ENCODE data around the gene METTL6. TPM values are rescaled to one million over a fixed set of nuclear protein-coding genes. Genes with fewer than 3 reads are reported as not detected.
A peak's percentile ranks its signal among the peaks of the same experiment; 100 is the strongest.
"Not testable (repeated sequence)": the region's sequence is repeated elsewhere in the genome, so short reads cannot be mapped to it uniquely, and the experiment has no call there.

The METTL6 gene
- total RNA-seq, 1 experiment from 2014 or later: 11.2 TPM

DNA sequence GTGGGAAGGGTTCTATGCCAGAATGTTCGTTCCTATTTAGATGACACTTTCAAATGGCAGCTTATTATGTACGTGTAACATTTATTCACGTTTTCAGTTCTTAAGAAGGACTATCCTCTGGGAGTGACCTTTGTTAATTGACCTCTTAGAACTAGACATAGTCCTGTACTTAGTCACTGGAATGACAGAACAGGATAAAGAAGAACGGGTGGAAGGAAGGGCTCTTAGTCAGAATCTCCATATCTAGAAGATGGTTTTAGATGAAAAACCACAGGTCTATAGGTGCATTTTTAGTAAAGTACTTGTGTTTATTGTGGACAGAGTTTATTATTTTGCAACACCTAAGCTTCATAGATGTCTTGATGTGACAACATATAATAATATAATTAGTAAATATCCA, 6.5 kb downstream of the METTL6 start:
- in situ Hi-C loops (cut with HindIII; ENCODE audit: low pct_unique_long_range_greater_than_20kb, low sequenced_read_pairs): no loop called here
- DNase-seq (ENCODE audit: low read depth): no peak

DNA sequence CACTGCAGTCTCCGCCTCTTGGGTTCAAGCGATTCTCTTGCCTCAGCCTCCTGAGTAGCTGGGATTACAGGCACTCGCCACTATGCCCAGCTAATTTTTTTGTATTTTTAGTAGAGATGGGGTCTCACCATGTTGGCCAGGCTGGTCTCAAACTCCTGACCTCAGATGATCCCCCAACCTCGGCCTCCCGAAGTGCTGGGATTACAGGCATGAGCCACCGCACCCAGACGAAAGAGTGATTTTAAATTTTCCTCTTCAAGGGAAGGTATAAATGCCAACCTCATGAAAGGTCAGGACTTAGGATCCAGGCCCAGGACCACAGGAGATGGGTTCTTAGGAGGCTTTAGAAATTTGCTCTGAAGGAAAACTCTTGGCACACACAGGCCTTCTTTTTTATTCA, 16.4 kb downstream of the METTL6 start:
- in situ Hi-C loops (cut with HindIII; ENCODE audit: low pct_unique_long_range_greater_than_20kb, low sequenced_read_pairs); DNase-seq (ENCODE audit: low read depth): not testable (repeated sequence)

DNA sequence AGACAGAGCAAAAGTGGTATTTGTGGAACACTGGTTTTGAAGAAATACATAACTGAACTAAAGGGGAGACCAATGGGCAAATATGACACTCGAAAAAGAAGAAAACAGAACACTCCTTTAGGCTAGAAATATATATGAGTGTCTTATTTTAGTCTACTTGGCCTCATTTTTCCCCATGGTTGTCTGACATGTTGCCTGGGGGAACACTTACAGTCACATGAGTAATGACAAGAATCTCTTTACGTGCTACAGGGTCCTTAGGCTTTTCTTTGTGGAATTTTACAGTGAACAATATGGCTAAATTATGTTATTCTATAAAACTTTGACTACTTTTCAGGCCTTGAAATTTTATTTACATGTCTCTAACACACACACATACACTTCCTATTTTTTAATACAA, 17.6 kb downstream of the METTL6 start:
- in situ Hi-C loops (cut with HindIII; ENCODE audit: low pct_unique_long_range_greater_than_20kb, low sequenced_read_pairs): no loop called here
- DNase-seq (ENCODE audit: low read depth): no peak

DNA sequence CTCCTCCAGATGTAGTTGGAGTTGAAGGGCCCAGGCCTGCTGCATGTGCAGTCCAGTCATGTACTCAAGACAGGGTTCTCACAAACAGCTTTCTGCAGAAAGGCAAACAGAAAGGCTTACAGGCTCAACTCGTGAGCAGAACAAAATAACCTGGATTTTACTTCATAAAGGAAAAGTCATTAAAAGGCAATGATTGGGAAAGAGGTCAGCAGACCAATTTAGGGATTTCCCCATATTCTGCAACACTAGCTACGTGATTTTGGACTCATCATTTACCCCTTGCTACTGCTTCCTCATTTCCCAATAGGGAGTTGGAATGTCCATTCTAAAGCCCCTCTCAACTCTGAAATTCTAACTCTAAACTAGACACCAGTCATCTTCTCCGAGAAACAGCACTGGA, 18.1 kb downstream of the METTL6 start:
- in situ Hi-C loops (cut with HindIII; ENCODE audit: low pct_unique_long_range_greater_than_20kb, low sequenced_read_pairs): no loop called here
- no peak for DNase-seq (ENCODE audit: low read depth)

DNA sequence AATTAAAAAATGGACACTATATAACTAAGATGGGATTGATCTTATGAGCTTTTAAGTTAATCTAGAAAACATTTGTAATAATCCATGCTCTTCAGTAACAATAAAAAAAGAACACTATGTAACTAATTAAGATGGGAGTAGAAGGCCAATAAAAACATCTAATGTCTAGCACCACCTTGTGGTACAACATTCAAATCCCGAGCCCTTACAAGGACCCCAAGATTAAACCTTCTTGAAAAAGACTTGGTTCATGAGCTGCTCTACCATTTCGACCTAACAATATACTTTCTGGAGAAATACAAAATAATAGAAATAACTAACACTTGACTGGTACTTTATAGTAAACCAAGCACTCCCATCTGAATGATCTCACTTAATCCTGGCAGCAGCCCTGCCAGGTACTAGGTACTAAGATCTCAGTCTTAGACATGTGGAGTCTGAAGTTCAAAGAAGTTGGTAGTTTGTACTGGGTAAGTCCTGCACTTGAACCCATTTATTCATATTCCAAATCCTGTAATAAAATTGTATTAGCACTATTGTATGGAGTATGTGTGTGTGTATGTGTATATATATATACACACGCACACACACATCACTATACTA, 21.8 kb downstream of the METTL6 start:
- in situ Hi-C loops (cut with HindIII; ENCODE audit: low pct_unique_long_range_greater_than_20kb, low sequenced_read_pairs): no loop called here
- peak; percentile 30 for DNase-seq (ENCODE audit: low read depth)

DNA sequence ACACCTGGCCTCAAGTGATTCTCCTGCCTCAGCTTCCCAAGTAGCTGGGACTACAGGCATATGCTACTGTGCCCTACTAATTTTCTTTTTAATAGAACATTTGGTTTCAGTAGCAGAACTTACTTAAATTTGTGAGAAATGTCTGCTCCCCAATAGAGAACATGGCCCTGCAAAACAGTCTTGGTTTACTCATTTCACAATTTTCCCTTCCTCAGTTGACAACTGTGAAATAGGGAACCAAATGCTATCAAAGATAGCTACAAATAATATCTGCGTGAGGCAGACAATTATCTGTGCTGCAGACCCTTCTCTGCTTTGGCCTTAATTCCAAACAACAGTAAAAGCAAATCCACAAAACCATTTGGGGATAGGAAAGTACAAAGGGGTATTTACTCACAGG, 22.6 kb downstream of the METTL6 start:
- in situ Hi-C loops (cut with HindIII; ENCODE audit: low pct_unique_long_range_greater_than_20kb, low sequenced_read_pairs): no loop called here
- no peak for DNase-seq (ENCODE audit: low read depth)

DNA sequence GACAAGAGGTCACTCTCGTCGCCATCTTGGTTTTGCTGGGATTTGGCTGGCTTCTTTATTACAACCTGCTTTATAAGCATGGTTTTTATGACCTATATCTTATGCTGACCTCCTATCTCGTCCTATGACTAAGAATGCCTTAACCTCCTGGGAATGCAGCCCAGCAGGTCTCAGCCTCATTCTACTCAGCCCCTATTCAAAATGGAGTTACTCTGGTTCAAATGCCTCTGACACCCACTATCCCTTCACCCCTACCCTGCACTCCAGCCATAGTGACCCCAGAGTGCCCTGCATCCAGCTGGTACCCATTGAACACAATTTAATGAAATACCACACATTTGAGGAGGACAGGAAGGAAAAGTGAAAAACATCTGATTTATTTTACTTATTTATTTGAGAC, 23.4 kb downstream of the METTL6 start:
- in situ Hi-C loops (cut with HindIII; ENCODE audit: low pct_unique_long_range_greater_than_20kb, low sequenced_read_pairs): no loop called here
- no peak for DNase-seq (ENCODE audit: low read depth)

DNA sequence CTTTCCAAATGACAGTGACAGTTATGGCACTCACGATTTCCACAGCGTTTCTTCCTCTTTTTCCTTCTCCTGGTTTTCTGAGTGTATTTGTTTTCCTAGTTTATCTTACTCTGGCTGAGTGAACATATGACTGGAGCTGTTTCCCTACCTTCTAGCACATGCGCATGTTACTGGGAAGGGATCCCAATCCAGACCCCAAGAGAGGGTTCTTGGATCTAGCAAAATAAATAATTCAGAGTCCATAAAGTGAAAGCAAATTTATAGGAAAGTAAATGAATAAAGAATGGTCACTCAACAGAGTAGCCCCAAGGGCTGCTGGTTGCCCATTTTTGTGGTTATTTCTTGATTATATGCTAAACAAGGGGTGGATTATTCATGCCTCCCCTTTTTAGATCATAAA, 23.8 kb downstream of the METTL6 start:
- no peak for DNase-seq (ENCODE audit: low read depth)
- in situ Hi-C loops (cut with HindIII; ENCODE audit: low pct_unique_long_range_greater_than_20kb, low sequenced_read_pairs): no loop called here

DNA sequence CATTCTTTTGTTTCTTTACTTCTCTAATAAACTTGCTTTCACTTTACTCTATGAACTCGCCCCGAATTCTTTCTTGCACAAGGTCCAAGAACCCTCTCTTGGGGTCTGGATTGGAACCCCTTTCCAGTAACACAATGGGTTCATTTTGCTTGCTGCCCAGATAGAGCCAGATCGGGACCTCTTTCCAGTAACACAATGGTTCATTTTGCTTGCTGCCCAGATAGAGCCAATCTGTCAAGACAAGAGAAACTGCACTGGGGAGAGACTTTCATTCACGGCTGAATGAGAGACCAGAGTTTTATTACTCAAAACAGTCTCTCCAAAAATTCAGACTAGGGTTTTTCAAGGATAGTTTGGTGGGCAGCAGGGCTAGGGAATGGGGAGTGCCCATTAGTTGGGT, 25.4 kb downstream of the METTL6 start:
- in situ Hi-C loops (cut with HindIII; ENCODE audit: low pct_unique_long_range_greater_than_20kb, low sequenced_read_pairs): no loop called here
- DNase-seq (ENCODE audit: low read depth): no peak

DNA sequence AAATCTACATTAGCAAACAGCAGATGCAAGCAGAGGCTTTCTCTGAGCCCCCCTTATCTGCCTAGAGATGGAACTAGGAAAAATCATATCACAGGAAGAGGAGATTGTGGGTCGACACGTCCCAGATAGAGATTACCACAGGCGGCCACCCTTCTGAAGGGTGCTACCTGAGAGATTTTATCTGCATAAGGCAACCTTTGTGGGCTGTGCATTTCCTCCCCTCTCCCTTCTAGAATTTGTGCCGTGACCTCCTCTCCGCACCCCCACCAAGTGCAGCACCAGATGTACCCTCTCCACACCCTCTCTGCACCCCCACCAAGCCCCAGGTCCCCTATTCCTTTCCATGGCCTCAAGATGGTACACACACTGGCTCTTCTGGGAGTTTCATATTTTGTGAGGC, 27.4 kb downstream of the METTL6 start:
- in situ Hi-C loops (cut with HindIII; ENCODE audit: low pct_unique_long_range_greater_than_20kb, low sequenced_read_pairs): no loop called here
- no peak for DNase-seq (ENCODE audit: low read depth)

DNA sequence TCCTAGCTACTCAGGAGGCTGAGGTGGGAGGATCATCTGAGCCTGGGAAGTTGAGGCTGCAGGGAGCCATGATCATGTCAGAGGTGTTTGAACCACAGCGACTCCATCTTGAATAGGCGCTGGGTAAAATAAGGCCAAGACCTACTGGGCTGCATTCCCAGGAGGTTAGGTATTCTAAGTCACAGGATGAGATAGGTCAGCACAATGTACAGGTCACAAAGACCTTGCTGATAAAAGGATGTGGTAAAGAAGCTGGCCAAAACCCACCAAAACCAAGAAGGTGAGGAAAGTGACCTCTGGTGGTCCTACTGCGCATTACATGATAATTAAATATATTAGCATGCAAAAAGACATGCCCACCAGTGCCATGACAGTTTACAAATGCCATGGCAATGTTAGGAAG, 28.6 kb downstream of the METTL6 start:
- in situ Hi-C loops (cut with HindIII; ENCODE audit: low pct_unique_long_range_greater_than_20kb, low sequenced_read_pairs); DNase-seq (ENCODE audit: low read depth): not testable (repeated sequence)

DNA sequence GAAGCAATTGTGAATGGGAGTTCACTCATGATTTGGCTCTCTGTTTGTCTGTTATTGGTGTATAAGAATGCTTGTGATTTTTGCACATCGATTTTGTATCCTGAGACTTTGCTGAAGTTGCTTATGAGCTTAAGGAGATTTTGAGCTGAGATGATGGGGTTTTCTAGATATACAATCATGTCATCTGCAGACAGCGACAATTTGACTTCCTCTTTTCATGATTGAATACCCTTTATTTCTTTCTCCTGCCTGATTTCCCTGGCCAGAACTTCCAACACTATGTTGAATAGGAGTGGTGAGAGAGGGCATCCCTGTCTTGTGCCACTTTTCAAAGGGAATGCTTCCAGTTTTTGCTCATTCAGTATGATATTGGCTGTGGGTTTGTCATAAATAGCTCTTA, 34.1 kb downstream of the METTL6 start:
- DNase-seq (ENCODE audit: low read depth); in situ Hi-C loops (cut with HindIII; ENCODE audit: low pct_unique_long_range_greater_than_20kb, low sequenced_read_pairs): not testable (repeated sequence)

DNA sequence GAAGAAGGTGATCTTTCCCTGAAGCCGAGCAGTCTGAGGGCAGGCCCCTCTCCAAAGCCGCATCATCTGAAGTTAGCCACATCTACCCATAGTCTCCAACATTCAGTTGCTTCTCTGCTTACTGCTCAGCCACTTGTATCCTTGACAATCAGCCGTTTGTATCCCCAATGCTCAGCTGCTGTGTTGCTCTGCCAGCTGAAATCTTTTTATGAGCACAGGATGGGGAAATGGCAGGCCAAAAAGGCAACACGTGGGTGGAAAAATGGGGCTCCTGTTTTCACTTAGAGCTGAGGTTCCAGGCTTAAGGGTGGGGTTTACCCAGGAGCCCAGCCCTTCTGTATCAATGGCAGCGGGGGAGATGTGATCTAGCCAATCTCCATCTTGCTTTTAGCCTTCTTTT, 36.3 kb downstream of the METTL6 start:
- no peak for DNase-seq (ENCODE audit: low read depth)
- in situ Hi-C loops (cut with HindIII; ENCODE audit: low pct_unique_long_range_greater_than_20kb, low sequenced_read_pairs): no loop called here

DNA sequence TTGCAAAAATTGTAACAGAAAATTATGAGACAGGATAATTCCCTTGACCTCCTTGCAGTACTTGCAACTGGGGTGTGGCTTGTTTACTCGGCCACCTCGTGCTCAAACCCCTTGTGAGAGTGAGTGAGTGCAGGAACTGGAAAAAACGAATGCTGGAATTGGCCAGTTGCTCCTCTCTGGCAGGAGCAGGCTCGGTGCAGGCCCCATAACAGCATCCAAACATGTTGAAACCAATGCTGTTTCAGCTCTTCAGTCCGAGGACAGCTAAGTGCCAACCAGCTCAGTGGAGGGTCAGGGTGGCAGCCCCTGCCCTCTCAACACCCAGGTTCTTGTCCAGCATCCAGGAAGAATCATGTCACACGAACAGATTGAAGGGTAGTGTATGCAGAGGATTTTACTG, 36.9 kb downstream of the METTL6 start:
- DNase-seq (ENCODE audit: low read depth): no peak
- in situ Hi-C loops (cut with HindIII; ENCODE audit: low pct_unique_long_range_greater_than_20kb, low sequenced_read_pairs): no loop called here

DNA sequence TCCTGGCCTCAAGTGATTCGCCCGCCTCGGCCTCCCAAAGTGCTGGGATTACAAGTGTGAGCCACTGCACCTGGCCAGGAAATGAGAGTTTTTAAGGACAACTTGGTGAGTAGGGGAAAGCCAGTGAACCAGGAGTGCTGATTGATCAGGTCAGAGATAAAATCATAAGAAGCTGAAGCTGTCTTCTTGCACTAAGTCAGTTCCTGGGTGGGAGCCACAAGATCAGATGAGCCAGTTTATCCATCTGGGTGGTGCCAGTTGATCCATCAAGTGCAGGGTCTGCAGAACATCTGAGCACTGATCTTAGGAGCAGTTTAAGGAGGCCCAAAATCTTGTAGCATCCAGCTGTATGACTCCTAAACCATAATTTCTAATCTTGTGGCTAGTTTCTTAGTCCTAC, 39.0 kb downstream of the METTL6 start:
- in situ Hi-C loops (cut with HindIII; ENCODE audit: low pct_unique_long_range_greater_than_20kb, low sequenced_read_pairs); DNase-seq (ENCODE audit: low read depth): not testable (repeated sequence)

DNA sequence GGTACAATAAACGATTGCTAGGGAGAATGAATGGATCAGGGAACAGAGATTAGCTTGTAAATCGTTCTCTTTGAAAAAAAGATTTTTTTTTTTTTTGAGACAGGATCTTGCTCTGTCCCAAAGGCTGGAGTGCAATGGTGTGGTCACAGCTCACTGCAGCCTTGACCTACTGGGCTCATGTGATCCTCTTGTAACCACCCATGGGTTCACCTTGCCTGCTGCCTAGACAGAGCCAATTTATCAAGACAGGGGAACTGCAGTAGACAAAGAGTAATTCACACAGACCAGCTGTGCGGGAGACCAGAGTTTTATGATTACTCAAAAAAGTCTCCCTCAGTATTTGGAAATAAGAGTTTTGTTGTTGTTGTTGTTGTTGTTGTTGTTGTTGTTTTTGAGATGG, 39.6 kb downstream of the METTL6 start:
- in situ Hi-C loops (cut with HindIII; ENCODE audit: low pct_unique_long_range_greater_than_20kb, low sequenced_read_pairs): no loop called here

DNA sequence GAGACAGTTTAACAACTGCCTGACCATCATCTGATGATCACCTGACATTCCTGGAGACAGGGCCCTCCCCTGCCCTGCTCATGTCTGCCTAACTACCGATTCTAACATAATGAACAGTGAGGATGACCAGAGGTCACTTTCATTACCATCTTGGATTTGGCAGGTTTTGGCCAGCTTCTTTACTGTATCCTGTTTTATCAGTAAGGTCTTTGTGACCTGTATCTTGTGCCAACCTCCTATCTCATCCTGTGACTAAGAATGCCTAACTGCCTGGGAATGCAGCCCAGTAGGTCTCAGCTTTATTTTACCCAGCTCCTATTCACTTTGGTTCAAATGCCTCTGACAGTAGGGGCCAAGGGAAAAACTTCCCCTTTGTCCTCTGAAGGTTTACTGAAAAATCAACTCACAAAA, 40.2 kb downstream of the METTL6 start:
- no peak for DNase-seq (ENCODE audit: low read depth)
- in situ Hi-C loops (cut with HindIII; ENCODE audit: low pct_unique_long_range_greater_than_20kb, low sequenced_read_pairs): no loop called here

More for the DNA sequence above, 39.6 kb downstream of the METTL6 start:
- DNase-seq (ENCODE audit: low read depth): no peak

DNA sequence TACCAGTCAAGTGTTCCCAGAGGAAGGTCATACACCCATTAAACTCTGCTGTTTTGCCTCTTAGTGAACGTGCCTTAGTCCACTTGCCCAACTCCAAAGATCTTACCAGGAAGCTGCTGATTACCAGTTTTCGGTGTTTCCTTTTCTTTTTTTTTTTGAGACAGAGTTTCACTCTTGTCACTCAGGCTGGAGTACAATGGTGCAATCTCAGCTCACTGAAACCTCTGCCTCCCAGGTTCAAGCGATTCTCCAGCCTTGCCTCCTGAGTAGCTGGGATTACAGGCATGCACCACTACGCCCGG, 40.7 kb downstream of the METTL6 start:
- DNase-seq (ENCODE audit: low read depth); in situ Hi-C loops (cut with HindIII; ENCODE audit: low pct_unique_long_range_greater_than_20kb, low sequenced_read_pairs): not testable (repeated sequence)

DNA sequence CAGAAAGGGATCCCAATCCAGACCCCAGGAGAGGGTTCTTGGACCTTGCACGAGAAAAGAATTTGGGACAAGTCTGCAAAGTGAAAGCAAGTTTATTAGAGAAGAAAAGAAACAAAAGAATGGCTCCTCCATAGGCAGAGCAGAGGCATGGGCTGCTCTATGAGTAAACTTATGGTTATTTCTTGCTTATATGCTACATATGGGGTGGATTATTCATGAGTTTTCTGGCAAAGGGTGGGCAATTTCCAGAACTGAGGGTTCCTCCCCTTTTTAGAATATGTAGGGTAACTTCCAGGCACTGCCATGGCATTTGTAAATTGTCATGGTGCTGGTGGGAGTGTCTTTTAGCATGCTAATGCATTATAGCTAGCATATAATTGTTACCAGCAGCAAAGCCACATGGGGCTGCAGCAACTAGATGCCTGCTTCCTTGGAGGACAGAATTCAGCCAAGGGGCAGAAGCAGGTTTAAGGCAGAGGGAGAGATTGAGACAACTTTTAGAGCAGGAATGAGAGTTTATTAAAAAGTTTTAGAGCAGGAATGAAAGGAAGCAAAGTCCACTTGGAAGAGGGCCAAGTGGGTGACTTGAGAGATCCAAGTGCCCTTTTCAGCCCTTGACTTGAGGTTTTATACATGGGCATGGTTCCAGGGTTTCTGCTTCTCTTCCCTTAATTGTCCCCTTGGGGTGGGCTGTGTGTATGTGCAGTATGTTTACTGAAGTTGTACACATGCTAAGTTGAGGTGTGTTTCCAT, 41.3 kb downstream of the METTL6 start:
- in situ Hi-C loops (cut with HindIII; ENCODE audit: low pct_unique_long_range_greater_than_20kb, low sequenced_read_pairs): no loop called here
- no peak for DNase-seq (ENCODE audit: low read depth)

DNA sequence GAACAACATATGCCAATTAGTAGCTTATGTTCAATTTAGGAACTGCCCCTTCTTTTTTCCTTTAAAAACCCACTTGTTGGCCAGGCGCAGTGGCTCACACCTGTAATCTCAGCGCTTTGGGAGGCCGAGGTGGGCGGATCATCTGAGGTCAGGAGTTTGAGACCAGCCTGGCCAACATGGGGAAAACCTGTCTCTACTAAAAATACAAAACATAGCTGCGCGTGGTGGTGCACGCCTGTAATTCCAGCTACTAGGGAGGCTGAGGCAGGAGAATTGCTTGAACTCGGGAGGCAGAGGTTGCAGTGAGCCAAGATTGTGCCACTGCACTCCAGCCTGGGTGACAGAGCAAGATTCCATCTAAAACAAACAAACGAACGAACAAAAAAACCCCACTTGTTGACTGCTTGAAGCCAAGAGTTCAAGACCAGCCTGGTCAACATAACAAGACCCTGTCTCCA, 42.1 kb downstream of the METTL6 start:
- DNase-seq (ENCODE audit: low read depth); in situ Hi-C loops (cut with HindIII; ENCODE audit: low pct_unique_long_range_greater_than_20kb, low sequenced_read_pairs): not testable (repeated sequence)
